ENCODE data around the gene SNX14.

GRCh38 chr6:85640821-85641220 lies 47.2 kb upstream of the SNX14 start:
- TF ChIP-seq CTCF (IDR thresholded peaks at IDR 0.05) = no peak
- TF ChIP-seq EP300 (IDR thresholded peaks at IDR 0.05) = no peak
